Ammon's horn (tissue), 1 donor: ENCODE results near the gene RCOR1.

Experiments used
- DNase-seq: peaks from one replicate; pipeline ENCODE4 v3.0.0-alpha.2; 2016; ENCODE audit warnings: low spot score

Gene RCOR1

DNA sequence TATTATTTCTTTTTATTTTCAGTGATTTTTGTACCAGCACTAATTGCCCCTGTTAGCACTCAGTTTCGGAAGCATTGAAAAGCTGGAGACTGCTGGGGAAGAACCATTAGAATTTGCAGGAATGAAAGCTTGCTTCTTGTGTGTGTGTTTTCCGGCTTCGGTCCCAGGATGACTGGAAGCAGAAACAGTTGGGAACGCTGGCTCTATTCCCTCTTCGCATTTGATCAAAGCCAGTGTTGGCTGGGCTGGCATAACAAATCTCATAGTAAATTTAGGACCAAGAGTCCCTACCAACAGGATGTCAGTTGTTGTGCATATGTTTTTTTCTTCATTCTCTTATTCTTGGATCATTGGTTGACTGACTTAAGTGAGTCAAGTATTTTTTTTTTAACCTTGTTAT lies 131.2 kb downstream of the RCOR1 start:
- DNase-seq, result peak; percentile 82

DNA sequence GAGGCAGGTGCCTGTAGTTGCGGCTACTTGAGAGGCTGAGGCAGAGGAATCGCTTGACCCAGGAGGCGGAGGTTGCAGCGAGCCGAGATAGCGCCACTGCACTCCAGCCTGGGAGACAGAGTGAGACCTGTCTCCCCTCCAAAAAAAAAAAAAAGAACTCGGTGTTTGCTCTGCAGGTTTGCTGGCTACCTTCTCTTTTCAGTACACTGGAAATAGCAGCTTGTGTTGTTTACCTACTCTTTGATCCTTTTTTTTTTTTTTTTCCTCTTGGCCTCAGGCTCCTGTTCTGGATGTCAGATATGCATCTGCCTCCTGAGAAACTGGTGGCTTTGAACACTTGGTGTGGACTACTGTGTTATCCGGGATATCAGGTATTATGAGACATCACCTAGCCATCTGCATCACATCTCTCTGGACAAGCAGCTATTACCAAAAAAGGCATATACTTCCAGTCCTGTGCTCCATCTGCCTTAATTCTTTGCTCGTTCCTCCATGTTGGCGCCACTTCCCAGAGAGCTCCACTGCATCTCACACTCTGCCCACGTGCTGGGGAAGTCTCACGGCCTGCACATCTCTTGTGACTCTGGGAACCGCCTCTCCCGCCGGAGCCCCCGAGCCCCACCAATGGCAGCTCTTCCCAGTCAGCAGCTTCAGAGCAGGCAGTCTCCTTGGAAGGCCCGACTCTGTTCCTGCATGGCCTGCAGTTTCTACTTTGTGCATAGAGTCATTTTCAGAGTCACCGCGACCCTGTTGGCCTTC lies 133.9 kb downstream of the RCOR1 start:
- no peak for DNase-seq

DNA sequence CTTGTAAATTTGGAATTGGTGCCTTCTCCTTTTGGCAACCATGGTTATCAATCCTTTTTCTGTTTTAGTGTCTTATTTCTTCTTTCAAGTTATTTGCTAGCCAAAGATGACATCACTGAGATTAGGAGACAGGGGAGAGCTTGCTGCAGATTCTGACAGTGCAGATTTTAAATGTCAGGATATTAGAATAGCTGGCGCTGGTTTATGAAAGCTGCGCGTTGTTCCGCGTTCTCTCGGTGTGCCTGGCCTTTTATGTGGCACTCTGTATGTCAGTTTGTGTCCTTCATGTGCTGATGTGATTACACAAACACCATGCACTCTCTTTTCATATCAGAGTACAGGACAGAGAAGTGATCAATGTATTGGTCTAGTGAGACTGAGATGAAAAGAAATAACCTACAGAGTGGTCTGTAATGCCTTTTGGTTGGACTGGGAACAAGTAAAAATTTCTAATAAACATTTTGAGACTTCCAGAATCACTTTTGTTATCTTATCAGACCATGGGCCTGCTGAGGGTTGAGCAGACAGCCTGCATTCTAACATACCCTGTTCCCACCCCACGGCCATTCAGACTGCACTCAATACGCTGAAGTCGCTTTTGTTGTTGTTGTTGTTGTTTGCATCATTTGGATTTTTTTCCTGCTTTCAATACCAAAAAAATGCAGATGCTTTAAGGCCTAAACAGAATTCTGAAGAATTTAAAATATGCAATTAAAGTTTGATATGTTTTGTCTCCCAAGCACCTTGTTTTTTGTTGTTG lies 135.1 kb downstream of the RCOR1 start:
- no peak for DNase-seq

DNA sequence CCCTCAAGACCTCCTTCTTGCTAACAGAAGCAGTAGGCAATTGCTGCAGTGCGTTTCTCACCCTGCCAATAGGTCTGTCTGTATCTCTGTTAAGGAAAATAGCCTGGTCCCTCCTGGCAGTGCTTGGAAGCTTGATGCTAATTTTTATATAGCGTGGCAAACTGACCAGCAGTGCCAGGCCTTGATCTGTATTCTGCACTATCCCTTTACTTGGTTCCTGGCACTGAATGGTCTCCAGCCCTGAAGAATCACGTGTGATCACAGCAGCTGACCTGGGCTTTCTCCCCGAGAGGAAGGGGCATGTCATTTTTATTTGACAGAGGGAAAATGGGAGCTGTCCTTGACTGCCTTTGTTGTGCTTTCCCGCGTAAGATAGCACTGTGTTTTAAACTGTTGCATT lies 136.1 kb downstream of the RCOR1 start:
- peak; percentile 62 for DNase-seq

DNA sequence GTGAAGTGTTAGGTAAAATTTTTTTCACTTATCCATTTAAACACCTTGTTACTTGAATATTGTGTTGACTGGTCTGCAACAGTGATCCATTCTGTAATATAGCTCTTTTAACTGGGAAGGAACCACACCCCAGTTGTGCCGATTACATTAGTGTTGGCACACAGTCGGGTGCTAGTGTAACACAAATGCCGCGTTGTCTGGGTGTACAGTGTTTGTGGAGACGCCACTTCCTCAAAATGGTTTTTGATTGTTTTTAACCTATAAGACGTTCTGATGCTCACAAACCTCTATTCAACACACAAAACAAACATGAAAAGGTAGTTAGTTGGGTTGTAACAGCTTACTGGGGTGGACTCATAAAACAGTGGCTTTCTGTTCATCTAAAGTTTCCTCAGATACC lies 136.8 kb downstream of the RCOR1 start:
- DNase-seq, result no peak

DNA sequence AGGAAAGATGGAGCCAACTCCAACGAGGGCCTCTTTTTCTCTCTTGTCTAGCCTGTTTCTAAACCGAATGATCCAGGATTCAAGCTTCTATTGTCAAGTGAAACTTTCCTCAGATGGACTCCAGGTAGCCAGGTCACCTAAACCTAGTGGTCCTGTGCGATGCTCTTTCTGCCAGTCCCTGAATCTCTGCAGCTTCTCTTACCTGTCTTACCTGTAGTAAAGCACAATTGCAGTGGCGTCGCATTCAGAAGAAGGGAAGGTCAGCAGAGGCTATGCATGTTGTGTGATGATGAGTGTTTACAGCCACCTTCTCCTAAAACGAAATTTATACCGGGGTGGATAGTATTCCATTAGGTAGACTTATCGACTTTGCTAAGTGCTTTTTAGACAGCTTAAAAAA lies 137.4 kb downstream of the RCOR1 start:
- no peak for DNase-seq

DNA sequence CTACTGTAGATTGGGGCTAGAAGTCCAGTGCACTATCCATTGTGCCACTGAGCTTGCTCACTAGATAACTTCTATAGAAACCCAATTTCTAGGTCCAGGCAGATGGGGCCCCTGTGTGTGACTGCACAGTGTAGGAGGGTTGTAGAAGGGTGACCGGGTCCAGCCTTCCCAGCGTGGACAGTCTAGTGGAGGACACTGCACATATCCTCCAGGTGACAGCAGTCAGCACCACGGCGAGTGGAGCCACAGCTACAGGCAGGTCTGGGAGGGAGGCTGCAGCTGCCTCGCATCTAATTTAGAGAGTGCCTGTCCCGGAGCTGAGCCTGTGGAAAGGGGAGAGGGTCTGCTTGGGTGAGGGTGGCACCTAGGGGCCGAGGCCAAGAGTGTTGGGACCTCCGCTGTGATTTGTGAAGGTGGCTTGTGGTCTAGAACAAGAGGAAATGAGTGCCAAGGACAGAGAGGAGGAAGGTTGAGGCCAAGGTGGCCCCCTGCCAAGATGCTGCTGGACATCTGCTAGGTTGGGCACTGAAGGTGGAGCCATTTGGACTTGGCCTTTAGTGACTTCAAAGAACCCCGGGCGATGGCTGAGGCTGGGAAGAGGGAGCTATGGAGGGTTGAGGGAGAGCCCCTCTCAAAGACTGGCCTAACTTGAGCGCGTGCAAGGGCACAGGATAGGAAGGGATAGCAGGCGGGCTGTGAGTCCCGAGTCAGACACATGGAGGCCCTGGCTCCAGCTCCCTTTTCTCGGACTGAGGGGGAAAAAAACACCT lies 138.8 kb downstream of the RCOR1 start:
- no peak for DNase-seq

DNA sequence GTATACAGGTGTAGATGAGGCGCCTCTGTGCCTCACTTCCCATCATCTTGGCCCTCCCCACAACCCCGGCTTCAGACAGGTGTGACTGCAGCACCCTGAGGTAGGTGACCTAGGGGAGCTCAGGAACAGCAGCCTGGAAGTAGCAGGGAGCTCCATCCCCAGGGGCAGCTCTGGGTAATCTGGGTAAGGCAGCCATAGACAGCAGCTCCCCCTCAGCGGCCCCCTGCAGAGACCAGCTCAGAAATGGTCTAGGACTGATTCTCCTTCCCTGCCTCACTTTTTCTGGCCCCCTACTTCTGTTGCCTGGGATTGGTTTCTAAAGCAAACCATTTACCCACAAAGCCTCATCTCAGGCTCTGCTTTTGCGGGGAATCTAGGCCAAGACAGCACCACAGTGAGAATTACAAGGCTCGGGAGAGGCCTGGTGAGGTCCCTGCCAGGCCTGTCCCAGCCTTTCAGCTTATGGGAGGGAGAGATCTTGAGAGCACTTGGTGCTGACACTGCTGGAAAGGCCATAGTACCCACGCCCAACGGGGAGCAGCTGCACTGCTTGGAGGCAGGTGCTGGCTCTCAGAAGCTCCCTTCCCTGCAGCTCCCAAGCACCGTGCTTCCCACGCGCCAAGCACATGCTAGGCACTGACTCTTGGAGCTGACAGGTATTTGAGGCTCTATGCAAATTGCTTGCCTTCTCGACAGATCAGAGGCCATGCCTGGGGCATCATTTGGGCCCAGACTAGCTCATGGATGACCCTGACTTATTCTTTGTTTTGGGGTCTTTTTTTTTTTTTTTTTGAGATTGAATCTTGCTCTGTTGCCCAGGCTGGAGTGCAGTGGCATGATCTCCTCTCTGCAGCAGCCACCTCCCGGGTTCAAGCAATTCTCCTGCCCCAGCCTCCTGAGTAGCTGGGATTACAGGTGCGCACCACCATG lies 139.7 kb downstream of the RCOR1 start:
- DNase-seq, result no peak

DNA sequence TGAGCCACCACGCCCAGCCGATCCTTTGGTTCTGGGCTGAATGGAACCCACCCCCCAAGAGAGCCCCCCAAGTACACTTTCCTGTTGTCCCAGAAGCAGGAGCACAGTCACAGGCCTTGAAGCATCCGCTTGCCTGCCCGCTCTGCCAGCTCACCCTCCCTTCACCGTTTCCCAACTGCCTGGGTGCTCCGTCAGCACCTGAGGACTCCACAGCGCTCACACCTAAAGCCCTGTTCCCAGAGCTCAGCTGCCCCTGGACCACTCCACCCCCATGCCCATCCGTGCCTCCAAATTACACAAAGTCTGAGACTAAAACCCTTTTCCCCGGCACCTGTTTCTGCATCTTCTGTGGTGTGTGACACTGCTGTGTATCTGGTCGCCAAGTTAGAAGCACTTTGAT lies 140.5 kb downstream of the RCOR1 start:
- DNase-seq, result no peak

DNA sequence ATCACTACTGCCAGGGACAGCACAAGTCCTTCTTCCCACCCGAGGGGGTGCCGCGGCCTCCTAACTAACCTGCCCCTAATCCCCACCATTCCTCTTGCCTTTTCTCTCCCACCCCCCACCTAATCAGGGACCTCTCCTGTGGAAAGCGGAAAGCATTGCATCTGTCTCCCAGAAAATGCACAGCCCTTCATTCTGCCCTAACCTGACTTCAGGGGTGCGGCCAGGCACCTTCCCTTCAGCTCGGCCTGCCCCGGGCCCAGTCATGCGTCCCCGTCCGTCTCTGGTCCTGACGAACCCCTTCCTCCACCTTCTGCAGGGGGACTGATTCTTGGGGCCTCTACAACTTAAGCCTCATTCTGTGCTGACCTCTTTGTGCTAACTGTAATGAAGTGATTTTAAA lies 140.9 kb downstream of the RCOR1 start:
- no peak for DNase-seq

DNA sequence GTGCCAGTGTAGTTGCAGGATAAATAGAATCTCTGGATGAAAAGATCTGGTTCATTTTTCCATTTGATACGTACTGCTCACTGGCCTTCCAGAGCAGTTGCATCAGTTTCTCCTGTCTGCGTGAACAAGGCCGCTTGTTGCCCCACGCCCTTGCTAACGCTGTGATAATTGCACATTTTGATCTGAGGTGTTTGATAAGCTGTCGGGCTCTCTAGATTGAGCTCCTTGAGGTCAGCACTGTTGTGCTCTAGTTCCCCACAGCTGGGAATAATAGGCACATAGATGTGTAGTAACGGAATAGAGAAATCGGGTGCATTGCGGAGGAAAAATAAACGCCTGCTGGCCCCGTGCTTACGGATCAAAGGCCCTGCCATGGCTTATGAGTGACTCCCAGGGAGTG lies 142.0 kb downstream of the RCOR1 start:
- no peak for DNase-seq

DNA sequence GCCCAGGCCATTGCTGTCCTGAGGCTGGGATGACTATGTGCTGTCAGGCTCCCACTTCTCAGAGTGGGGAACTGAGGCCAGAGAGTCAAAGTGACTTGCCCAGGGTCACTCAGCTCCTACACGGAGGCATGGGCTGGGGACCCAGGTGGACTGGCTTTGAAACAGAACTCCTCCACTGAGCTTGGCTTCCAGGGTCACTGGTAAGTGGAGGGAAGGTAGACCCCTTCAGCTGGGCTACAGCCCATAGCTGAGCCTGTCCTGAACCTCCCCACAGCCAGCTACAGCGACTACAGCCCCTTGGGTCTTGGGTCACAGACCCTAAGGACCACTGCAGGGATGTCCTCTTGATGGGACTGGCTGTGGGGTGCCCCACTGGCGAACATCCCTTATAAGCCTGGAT lies 144.5 kb downstream of the RCOR1 start:
- DNase-seq, result no peak

DNA sequence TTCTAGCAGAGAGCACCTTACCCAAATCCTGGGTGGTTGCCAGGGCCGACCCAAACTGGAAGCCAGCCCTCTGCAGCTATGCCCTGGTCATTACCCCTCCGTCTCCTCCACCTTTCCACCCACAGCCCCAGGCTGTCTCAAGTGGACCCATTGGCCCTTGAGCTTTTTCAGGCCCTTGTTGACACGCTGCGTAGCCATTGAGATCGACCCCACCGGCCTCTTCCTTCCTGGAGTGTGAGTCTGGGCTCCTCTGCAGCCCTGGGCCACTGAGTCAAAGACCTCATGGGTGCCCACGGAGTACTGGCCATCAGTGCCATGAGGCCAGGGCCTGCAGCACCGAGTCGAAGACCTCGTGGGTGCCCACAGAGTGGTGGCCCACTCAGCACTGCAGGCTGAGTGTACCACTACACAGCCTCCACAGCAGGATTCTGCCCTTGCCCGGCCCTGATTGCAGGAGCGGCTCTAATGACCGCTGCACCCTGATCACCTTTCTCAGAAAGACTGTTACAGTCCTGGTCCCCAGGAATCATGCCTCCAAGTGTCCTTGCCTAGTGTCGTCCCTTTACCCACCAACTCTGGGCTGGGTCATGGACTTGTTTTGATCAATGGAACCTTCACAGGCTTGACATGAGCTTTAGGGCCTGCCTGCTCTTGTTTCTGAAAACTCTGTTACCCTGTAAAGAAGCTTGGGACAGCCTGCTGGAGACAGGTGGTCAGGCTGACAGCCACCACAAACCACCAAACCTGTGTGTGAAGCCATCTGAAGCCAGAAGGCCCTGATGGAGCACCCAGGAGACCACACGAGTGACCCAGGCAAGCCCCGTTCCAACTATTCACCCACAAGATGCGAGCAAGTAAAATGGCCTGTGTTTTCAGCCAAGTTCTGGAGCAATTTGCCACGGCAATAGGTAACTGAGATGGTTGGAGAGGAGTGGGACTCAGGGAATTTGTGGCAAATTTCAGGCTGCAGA lies 145.2 kb downstream of the RCOR1 start:
- DNase-seq, result no peak

DNA sequence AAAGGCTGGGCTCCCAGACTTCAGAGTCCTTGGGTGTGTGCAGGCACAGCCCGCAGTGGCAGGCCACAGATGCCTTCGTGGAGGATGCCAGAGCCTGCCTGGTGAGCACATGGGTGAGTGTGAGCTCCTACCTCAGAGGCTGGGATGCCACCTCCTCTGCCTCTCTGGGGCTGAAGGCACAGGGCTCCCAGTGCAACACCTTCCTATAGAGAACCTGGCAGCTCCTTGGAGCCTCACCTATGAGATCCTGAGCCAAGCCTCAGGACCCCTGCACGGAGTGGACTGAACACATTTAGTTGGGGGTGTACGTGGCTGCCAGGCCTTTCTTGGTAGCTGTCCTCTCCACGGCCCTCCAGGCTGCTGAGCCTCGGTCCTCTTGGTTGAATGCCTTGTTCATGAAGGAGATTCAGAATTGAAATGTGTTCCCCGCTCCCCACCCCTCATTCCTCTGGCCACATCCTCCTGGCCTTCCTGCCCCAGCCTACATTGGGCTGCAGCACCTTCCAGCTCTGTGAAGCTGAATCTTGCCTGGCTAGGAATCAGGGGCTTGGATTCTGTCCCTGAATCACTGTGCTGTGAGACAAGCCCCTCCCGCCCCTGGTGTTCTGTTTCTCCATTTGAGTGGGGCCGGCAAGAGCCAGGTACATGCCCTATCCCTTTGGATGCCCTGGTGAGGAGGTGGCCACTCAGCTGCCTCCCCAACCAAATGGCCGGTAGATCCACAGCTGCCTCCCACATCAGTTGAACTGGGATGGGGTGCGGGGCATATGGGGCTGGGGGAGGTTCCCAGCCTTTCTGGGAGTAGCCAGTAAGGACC lies 146.1 kb downstream of the RCOR1 start:
- DNase-seq, result no peak

DNA sequence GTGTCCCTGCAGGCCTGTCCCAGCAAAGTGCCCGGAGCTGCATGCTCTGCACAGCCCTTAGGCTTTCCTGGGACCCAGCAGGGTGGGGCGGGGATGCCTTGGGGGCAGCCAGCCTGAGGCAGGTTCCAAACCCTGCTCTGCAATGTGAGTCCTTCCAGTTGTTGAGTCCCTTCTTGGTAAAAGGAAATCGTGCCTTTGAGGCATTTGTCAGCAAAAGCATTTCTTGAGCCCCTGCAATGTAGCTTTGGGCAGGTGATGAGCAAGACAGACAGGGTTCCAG lies 146.7 kb downstream of the RCOR1 start:
- DNase-seq, result no peak

DNA sequence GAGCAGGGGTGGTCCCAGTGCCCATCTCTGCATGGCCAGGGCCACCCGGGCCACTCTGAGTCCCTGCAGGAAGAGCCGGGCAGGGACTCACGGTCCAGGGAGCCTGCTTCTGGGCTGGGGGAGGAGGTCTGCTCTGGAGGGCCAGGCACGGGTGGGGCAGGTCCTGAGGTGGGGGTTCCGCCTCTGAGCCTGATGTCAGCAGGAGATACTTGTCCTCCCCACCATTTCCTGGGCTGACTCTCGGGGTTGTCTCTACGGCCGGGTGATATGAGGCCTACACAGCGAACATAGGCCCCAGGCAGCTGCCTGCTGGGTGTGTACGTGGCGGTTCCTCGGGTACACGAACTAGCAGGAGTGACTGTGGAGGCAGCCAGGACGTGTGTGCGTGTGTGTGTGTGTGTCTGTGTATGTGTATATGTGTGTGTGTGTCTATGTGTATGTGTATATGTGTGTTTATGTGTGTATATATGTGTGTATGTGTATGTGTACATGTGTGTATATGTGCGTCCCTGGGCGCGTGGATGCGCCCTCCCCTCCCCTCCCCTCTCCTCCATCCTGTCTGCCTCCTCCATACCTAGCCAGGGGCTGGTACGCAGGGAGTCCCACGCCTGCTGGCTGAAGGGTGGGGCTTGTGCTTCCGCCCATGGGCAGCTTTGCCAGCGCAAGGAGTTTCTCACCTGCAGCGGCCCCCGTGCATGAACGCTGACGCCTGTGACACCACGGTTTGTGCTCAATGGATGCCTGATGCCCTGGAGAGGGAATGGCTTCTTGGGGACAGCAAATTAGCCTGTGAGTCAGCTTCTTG lies 154.4 kb downstream of the RCOR1 start:
- no peak for DNase-seq

DNA sequence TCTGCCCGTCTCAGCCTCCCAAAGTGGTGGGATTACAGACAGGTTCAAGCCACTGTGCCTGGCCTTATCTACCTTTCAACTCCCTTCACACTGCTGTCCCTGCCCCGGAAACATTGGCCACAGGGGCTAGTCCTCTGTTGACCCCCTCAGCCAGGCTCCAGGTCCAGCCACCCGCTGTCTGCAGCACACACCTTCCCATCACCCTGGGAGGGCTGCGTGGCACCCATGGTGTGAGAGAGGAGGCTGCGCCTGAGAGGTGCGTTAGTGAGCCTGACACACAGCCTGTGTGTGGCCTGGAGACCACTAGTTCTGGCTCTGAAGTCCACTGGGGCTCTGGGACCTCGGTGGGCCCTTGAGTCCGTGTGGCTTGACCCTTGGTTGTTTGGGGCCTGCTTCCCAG lies 156.4 kb downstream of the RCOR1 start:
- DNase-seq, result no peak

DNA sequence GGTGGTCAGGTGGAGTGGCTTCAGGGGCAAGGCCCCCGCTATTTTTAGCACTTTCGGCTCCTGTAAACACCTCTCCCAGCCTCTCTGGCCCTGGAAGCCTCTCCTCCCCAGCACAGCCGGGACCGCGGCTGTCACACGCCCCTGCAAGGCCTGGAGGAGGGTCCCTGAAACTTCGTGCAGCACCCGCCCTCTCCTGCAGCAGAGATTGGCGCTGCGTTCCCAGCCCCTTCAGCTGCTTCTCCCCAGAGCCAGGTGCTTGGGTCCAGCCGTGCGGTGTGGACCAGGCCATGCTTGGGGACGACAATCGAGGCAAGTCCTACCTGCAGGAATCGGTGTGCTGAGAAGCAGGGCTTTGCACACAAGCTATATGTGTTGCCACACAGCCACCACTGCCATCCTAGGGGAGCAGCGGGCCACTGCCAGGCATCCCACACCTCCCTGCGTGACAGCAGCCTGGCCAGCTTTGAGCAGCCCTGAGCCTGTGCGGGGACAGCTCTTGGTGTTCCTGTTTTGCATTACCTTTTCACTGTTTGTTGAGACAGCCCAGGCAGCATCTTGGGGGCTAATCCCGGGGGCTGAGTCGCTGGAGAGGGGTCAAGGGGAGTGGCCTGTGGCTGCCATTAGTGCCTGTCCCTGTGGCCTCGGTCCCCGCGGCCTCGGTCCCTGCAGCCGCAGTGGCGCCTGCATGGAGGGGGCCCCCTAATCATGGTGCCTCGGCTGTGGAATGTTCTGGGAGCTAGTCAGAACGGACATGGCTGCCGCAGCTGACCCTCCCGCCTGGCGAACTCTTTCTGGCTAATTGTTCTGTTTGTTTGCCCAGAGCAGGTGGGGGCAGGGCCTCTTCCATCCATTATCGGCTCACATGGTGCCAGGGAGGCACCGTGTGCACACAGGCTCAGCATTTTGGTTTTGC lies 157.2 kb downstream of the RCOR1 start:
- no peak for DNase-seq
